Activated CD8-positive, alpha-beta memory T cell treated with anti-CD3 and anti-CD28 coated beads for 48 hours (primary cell): ENCODE data around the gene MDM1.

Source experiments
- DNase-seq, 3 experiments: peaks; one replicate each; pipeline ENCODE4 v3.0.0-alpha.2; 2020; ENCODE audit warnings: low read depth in 2 of 3, low spot score in 2 of 3

The MDM1 gene

DNA sequence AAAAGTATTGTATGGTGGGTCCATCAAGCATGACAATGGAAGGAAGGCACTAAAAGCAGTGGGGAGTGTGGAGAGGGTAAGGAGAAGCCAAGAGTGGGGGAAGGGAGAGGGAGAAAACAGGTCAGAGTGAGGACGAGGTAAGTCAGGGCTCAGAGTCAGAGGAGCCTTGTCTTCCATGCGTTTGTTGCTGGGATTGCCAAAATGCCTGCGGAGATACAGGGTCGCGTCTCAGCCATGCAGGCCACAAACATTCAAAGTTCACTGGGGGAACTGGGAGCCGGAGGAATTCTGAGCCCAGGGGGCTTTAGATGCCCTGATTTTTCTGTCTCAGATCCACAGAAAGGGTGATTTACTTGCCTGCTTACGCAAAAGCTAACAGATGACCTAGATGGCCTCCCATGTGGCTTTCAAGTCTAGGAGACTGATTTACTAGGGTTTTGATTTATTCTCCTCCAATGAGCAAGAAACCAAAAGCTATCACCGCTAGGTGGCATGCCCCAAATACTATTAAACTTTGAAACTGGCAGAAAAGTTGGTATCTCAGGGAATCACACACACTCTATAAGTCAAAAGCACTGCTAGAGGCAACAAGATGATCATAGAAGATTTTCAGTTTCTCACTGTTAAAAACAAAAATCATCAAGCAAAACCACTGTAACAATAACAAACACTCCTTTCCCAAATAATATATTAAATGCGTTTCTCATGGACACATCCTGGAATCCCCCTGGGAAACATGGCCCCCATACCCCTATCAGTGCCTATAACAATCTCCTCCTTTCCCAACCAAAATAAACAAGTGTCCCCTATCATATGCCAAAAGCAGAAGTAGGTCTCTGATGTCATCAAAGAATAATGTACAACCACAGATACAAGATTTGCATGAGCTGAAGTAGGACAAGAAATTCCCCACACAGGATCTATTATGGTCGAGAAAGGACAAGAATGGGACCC, 26.6 kb upstream of the MDM1 start:
- no peak for DNase-seq

DNA sequence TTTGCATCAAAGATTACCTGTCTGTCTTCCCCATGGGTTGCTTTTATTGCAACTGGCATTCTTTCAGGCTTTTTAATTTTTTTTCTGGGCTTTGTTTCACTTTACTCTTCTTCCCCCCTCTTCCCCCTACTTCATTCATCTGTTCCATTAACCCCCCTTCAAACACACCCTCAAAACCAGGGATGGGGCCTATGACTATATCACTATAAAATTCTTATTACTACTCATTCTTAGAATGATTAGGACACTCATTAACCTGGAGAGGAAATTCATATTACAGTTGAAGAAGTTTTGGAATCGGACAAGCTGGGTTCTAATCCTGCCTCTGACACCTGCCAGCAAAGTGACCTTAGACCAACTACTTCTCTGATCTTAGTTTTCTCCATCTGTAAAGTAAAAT, 24.8 kb upstream of the MDM1 start:
- no peak for DNase-seq

DNA sequence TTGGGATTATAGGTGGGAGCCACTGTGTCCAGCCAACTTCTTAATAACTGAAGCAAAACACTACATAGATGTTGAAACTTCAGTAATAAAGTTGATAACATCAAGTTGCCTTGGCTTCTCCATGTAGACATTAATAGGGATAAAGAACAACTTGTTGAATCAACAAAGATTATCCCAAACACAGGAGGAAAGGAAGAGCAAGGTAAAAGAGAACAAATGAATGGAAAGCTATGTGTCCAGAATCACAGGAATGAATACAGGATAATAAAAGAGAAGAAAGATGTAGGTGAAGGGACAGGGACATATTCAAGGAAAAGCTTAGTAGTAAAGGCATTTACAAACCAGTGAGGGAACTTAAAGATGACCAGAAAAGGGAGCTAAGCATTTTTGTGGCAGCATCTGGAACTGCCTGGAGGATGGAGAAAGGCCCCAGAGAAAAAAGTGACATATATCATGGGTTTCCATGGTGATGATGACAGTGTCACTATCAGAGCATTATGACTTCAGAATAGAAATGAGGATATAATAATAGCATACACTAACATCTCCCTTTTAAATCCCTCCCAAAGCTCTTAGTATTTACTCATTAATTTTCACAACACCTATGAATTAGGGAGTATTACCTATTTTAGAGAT, 24.0 kb upstream of the MDM1 start:
- DNase-seq, result no peak

DNA sequence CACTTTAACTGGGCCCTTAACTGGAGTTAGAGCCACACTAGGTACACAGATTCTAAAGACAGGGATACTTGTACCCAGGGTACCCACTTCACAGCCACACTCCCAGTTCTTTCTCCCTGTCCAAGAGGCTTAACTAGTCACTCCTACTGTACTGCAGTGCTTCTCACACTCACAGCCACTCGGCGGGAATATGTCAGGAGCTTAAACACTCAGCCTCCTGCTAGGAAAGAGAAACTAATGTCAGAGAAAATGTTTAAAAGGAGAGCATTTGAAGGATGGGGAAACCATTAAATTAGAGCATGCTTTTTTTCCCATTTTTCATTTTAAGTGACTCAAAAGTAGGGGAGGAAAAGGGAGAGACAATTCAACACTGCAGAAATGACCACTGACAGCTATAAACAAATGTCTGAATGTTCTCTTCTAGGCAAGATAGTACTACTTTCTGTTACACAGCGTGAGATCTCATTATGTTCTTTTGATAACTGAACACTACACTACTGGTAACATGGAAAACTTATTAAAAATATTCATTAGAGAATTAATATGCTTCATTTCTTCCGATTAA, 22.9 kb upstream of the MDM1 start:
- no peak for DNase-seq

DNA sequence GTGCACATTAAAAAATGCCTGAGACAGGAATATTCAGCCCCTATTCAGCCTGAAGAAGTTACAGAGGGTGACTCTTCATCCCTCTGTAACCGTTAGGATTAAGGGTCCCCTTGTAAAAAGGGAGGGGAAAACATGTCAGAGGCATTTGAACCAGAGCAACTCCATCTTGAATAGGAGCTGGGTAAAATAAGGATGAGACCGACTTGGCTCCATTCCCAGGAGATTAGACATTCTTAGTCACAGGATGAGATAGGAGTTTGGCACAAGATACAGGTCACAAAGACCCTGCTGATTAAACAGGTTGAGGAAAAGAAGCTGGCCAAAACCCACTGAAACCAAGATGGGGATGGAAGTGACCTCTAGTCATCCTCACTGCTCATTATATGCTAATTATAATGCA, 19.9 kb upstream of the MDM1 start:
- DNase-seq, result no peak

DNA sequence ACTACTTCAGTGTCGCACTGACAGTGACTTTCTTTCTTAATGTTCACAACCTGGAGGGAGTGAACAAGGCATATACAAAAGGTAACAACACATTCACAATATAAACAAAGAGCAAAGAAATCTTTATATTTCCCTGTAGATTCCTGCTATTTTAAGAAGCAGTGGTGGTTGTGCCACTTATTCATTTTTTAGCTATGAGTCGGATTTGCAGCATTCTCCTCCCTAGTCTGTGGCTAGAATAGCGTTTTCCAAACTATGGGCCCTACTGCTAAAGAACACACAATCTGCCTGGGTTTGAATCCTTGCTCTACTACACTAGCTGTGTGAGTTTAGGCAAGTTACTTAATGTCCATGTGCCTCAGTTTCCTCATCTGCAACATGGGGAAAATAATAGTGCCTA, 18.6 kb upstream of the MDM1 start:
- no peak for DNase-seq

DNA sequence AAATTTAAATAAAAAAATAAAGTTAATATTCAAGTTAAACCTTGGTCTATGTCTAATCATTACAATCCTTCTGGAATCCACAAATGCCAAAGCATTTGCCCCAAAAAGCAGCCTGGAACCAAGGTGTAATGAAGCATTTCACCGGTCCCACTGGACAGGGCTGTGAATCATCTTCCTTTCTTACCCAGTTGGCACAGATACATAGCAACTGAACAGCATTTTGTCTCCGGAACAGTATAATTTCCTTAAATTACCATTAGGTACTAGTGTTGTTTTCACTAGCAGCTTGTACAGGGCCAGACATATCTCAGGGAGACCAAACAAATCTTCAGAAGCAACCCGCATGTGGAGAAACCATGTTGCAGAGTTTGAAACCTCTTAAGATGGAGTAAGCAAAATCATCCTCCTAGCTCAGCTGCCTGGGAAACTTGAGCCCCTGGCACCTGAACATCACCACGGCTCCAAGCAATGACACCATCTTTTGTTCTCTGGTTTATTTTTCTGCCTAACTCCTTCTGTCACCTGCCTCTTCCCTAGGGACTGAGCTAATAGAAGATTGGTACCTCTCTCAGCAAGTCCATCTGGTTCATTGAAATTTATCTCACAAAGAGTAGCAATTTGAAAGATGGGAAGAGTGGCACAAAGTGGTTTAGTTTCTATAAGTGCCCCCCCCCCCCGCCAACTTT, 17.9 kb upstream of the MDM1 start:
- no peak for DNase-seq

DNA sequence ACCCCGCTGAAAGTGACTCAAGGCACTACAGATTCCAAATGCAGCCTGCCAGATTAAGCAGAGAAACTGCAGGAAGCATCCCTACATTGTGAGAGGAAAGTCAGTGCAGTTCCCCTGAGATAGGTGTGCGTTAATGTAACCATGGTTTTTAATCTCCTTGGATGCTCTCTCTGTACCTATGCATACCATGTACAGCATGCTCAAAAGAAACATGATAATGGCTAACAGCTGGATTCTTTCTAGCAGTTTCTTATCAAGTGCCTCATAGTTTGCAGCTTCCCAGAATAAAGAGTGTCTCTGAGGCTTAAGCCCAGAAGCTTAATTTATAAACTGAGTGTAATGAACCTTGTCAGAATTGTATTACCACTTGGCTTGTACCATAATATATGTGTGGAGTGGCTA, 17.1 kb upstream of the MDM1 start:
- DNase-seq, result no peak

DNA sequence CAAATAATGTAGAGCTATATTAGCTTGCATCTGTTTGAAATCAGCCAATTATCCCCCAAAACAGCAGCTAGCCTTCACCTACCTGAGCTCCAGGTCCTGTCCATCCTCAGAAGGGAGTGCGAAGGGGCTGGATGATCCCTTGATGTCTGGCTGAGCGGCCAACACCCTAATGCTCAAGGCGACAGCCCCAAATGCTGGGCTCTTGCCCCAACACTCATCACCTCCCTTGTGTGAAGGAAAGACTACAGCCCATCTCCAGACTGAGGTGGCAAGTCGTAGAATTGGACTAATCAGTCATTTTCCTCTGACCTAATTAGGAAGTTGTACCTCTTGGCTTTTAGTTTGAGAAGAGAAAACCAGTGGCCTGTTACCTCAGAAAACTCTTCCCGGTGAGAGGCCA, 16.3 kb upstream of the MDM1 start:
- no peak for DNase-seq

DNA sequence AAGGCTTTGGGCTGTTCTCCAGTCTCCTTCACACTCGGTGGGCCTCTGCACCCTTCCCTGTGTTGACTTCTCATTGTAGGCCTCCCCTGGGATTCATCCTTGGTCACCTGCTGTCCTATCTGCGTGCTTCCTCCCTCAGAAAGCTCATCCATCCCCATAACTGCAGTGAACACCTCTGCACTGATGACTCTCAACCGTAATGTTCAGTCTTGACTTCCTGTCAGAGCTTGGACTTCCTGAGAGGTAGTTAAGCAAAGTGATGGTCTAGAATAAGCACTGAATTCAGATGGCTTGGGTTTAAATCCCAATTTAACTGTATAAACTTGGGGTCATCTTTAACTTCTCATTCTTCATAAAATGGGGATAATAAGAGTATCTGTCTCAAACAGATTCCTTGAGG, 13.6 kb upstream of the MDM1 start:
- DNase-seq, result no peak

DNA sequence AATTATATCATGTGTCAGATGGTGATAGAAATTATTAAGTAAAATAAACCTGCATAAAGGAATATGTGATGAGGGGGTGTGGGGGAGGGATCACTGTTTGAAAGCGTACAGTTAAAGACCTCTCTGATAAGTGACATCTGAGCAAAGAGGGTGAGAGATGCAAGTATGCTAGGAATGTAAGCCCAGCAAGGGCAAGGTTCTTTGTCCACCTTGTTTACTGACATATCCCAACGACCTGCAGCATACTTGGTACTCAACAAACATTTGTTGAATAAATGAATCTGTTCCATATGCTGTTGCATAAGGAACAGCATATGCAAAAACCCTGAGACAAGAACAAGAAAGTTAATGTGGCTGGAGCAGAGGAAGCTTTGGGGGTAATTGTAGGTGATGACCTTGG, 12.0 kb upstream of the MDM1 start:
- DNase-seq, result no peak

DNA sequence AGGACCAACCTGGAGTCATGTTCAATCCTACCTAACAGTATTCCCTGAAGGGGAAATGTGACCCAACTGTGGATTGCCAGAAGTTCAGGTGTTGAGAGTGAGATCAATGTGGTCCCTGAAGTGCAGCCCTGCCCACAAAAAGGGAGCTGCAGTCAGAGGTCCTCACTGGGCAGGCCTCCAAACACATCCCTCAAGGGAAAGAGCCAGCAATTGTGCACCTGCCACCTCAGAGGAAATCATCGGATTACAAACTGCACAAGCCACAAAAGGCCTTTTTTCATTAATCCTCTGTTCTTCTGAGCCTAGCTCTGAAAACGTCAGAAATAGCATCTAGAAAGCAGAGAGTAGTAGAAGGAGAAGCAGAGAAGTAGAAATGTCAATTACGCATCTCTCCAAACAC, 10.8 kb upstream of the MDM1 start:
- no peak for DNase-seq

DNA sequence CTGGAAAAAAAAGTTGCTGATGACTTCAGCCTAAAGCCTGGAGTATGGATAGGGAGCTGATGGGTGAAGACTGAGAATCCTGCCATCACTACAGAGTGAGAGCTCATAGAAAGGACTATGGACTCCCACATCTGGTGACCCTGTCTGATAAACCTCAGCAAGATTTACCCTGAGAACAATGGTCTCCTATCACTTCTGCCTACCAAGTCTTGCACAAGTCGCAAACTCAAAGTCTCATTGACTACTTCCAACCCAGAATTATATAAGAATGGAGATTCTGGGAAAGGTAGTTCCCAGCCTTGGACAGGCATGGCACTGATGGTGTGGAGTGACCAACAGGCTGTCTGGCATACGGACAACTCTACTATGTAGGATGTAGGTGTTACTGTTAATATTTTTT, 9.7 kb upstream of the MDM1 start:
- DNase-seq, result no peak

DNA sequence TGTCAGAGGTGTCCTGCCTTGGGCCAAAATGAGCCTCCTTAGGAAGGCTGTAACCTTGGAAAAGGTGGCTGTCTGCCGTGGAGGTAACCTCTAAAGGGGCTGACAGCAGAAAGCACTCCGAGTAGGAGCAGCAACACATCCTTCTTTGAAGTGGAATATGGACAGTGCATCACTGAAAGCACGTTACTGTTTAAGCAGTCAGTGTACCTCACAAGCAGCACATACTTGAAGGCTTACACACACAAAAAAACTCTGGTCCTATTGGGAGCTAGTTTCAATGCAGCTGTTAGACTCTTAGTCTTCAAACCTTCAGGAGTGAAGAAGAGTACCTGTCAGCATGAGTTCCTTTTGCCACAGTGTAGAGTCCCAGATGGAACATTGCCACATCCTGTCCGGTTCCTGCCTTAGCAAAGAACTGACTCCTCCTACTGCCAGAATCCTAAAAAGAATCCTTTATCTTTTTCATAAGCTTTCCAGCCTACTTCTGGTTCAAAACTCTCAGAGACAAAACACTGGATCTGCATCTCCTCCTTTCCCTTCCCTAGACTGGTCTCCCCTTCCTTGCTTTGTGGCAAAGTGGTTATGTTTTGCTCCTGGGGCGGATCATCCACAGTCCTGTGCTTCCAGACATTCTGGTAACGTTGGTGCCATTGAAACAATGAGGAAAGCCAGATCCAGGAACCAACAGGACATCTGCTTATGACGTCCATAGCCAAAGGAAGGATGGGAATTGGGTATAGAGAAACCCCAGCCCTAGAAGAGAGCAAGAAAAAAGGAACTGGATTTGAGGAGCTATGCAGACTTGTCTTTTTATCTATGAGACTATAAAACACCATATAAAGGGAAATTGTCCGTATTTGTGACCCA, 8.5 kb upstream of the MDM1 start:
- no peak for DNase-seq

DNA sequence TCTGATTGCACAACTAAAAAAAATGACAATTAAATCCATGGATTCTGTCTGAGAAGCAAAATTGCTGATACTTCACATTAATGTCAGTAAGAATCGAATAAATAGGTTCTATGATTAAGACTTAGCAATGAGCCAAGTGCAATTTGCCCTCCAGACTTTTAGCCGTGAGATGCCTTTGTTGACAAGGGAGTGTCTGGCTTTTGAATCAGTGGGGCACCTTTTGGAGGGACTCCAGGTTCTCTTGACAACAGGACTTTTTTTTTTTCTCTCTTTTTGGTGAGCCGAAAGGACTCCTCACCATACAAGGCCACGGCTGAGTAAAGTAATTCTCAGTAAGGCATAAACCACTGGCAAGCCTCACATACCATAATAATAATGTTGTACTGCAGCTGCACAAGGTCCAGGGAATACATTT, 4.7 kb upstream of the MDM1 start:
- DNase-seq, result no peak

DNA sequence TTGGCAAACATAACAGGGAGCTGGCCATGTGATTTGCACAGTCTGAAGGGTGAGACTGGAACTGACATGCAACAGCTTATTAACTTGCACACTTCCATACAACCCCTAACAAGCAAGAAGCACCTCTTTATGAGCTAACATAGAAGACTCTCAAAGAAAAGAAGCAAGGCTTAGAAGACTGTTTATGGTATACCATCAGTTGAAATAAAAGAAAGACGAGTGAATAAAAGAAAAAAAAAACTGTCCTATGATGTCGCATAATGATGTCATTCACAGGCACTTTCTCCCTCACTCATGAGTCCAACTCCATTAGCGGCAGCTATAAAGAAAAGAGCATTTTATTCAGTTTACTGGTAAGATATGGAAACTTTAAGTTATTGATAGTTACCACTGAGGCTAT, 3.3 kb upstream of the MDM1 start:
- DNase-seq, result no peak

DNA sequence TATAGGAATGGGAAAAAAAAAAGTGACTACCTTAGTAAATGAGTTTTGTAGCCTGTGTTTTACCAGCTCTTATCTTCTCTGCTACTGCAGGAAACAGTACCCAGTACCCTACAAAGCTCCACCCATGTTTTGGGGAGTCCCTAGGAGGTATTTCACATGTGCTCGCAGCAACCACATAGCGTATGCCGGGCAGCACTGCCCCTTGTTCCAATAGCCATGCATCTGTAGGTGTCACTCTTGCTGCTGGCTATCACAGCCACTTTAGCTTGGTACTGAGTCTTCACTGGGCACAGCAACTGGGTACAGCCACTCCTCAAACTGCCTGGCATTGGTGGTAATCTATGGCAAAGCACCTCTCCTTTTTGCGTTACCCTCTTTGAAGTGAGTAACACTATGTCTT, 2.0 kb upstream of the MDM1 start:
- DNase-seq, result no peak

DNA sequence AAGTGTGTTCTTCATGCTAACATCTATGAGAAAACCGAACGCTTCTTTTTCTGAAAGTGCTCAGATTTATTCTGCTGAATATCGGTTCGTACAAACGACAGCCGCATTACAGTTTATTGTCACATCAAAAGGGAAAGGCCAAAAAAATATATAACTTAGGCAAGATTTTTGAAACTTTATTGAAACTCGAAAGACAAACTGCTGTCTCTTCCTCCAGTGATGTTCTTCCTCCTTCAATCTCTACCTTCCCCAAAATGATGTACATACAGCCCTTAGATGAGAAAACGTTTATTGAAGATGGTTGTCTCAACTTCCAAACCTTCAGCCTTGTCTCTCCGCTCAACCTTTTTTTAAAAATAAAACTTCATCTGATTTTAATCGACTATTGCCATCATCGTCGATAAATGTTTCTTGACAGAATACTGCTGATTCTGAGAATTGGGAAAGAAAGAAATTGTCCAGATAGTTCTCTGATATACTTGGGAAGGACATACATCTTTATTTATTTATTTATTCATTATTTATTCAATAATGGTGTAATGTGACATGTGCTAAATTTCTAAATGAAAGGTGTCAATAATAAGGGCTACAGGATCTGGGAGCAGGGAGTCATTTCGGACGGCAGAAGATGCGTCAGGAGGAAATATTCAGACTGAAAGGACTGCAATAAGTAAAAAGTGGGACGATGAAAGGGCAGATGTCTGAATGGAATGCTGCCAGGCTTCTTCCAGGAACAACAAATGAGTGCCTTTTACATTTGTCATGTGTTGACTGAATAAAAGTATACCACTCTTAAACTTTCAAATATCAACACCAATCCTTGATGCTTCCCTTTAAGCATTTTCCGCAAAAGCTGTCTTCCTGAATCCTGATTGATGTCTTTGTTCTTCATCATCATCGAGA, 817 bp upstream of the MDM1 start:
- DNase-seq, result no peak

DNA sequence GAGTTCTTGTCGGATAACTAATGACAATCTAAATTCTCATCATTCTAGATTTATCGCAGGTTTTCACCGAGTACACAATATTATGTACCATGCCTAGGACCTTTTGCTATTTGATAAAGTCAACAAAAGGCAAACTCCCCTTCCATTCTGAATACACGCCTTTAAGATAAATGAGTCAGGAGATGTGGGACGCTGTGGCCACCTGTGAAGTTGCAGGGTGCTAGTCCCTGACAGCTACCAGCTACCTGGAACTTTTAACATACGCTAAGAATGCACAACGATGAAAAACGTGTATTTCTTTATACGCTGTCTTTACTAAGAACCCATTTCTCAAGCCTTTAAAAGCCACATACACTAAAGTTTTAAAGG, 678 bp downstream of the MDM1 start:
- no peak for DNase-seq

DNA sequence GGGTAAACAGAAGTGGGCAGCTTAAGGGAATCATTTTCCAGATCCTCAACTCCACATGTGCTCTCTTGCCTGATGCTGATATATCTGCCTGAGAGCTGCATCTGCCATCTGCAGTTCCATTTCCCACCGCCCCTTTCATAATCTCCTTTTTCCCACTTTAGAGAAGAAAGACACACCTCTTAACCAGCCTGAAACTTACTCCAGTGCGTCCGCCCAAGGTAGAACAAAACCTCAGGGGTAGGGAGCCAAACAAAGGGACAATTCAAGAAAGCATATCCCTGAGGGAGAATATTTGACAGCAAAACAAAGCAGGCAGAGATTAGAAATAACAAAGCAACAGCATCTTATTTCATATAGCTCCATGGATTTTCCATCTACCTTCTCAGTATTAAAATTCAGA, 4.3 kb downstream of the MDM1 start:
- DNase-seq, result no peak
